Heart left ventricle (tissue), 16 donors: Measurements from ENCODE around the gene APOA5. TPM values are rescaled to one million over a fixed set of nuclear protein-coding genes. Genes with fewer than 3 reads are reported as not detected.

Experiments used
- ATAC-seq, 4 donors: fragments of 200-7000 bp; cut with Tn5 transposase; one replicate each; pipeline ENCODE4 v1.9.1; 2020 to 2022; ENCODE audit warnings: moderate library complexity in 4 of 4, mild to moderate bottlenecking in 3 of 4, moderate number of reproducible peaks in 1 of 4
- DNase-seq, 5 donors: peaks; one replicate each; pipeline ENCODE4 v3.0.0-alpha.2; 2020
- H3K27ac ChIP-seq, 12 donors: fragments of 200-600 bp; sonication (generic) in 4 of 12; one replicate each; pipeline versions ENCODE4 v1.5.0 to v1.8.0; 2016 to 2022; ENCODE audit warnings: mild to moderate bottlenecking in 2 of 12
- H3K27me3 ChIP-seq, 9 donors: fragments of 200-600 bp; sonication (generic) in 2 of 9; one replicate each; pipeline versions ENCODE4 v1.5.1 to v1.8.0; 2016 to 2022; ENCODE audit warnings: mild to moderate bottlenecking in 3 of 9
- H3K36me3 ChIP-seq, 9 donors: fragments of 200-600 bp; sonication (generic) in 2 of 9; one replicate each; pipeline versions ENCODE4 v1.5.0 to v1.8.0; 2018 to 2022; ENCODE audit warnings: mild to moderate bottlenecking in 2 of 9
- H3K4me1 ChIP-seq, 12 donors: fragments of 200-600 bp; sonication (generic) in 4 of 12; one replicate each; pipeline versions ENCODE4 v1.5.0 to v1.8.0; 2016 to 2022; ENCODE audit warnings: mild to moderate bottlenecking in 3 of 12
- H3K4me3 ChIP-seq, 12 donors: fragments of 200-600 bp; sonication (generic) in 4 of 12; one replicate each; pipeline versions ENCODE4 v1.5.0 to v1.8.0; 2017 to 2022; ENCODE audit warnings: mild to moderate bottlenecking in 9 of 12, moderate library complexity in 4 of 12
- H3K9me3 ChIP-seq, 12 donors: fragments of 200-600 bp; sonication (generic) in 4 of 12; one replicate each; pipeline versions ENCODE4 v1.5.0 to v1.8.0; 2016 to 2022; ENCODE audit warnings: mild to moderate bottlenecking in 1 of 12
- CTCF ChIP-seq, 12 donors: fragments of 200-600 bp; sonication (generic) in 4 of 12; IDR thresholded peaks; one replicate each; pipeline versions ENCODE4 v1.5.0 to v1.8.0; 2018 to 2022; ENCODE audit warnings: antibody characterized with exemption in 12 of 12, mild to moderate bottlenecking in 5 of 12
- POLR2A ChIP-seq, 2 donors: fragments of 450-650 bp; IDR thresholded peaks; one replicate each; pipeline ENCODE4 v1.6.1; 2017; ENCODE audit warnings: antibody characterized with exemption in 2 of 2, mild to moderate bottlenecking in 2 of 2, moderate library complexity in 2 of 2
- WGBS, 4 donors: extraction: QIAGEN DNeasy Blood & Tissue Kit in 2 of 4; methylation state at CpG; one replicate each; pipeline versions ENCODE4 v1.1.5 to v1.1.7; 2013 to 2018; 5-methylcytosine and 5-hydroxymethylcytosine counted together
- intact Hi-C, 10 donors: fragments of 100-400 bp; cut with DNase I; formaldehyde crosslinking; loops; one replicate each; pipeline versions ENCODE4 v1.11.1 to v1.14.2; 2022
- polyA plus RNA-seq, 2 donors: library from polyadenylated mRNA; stranded (reverse); fragments of 200-250 nt; gene quantifications; one replicate each; pipeline ENCODE4 v1.2.3, GENCODE V29; 2013
- total RNA-seq, 9 donors: library from RNA; depleted of rRNA in 2 of 9; stranded (reverse); fragments of >200 nt in 2 of 9; fragmentation: NEBNext Ultra II Directional in 3 of 9; extraction: Animal tissue kit (Norgen Biotek cat#: 25700) in 3 of 9; gene quantifications; one replicate each; pipeline versions ENCODE4 v1.1.0 to v1.2.4, GENCODE V29; 2016 to 2023
- donor health status: ischemic (EF 13 %, LVEDD 7.1; RV severe dilation, severe dysfunction).
- donor health status: healthy with polysubstance abuse.
- donor health status: DM: no; HTN: yes; CAD: no.
- donor health status: DM: no; HTN: no; CAD: no.
- donor health status: ischemic (EF 25% LVEDD 6.9; RV normal size, moderate dysfunction).
- donor health status: ischemic (EF 25% LVEDD 5.7; RV mildly dilated, moderate dysfunction).
- donor health status: healthy.
- donor health status: DM: yes; HTN: yes; CAD: no.
- donor health status: ischemic (EF 35%, LVEDD 5.7; RV mildly dilated, moderate dysfunction).
- donor health status: nonischemic (EF 11% LVEDD 7.7; RV severe dilation, severe dysfunction).
- donor health status: DM: yes; HTN: yes; CAD: no.
- donor health status: PGD.
- donor health status: ischemic (EF 29% LVEDD 5.4; RV normal size, mild dysfunction).
- donor health status: nonischemic (EF 23%, LVEDD 6.1; RV moderate dilation, normal function).

Gene APOA5
- total and polyA plus RNA-seq, 11 donors, result not detected

- intact Hi-C loops, result loop anchor here in 4 of 10 donors (10.0 kb wide), 2 partner anchors 78 to 428 kb away; no protein-coding TSS in a partner anchor
- Histone ChIP-seq H3K4me3 (no peak overlapping the region), H3K36me3 (no peaks in the 10 kb centered on the region), H3K4me1 (peaks cover 0 to 15% (median 2%) of the 10 kb centered on the region in 12 donors), H3K9me3 (no peaks in the 10 kb centered on the region), H3K27ac (no peak overlapping the region), H3K27me3 (no peaks in the 10 kb centered on the region)
- TF ChIP-seq POLR2A (IDR thresholded peaks at IDR 0.05) (no peak), CTCF (IDR thresholded peaks at IDR 0.05) (no peak)
- 87 to 96% (median 92%) methylated on average over 1 of the region's 1 CpG for WGBS, 4 donors
- DNase-seq (no peak), ATAC-seq (no peak)
Observed at GRCh38 chr11:116796548-116796947, 4.9 kb upstream of the APOA5 start.

- WGBS, 4 donors, result 78 to 89% (median 82%) methylated on average over 2 of the region's 2 CpGs
- Histone ChIP-seq H3K36me3 (no peaks in the 10 kb centered on the region), H3K27ac (no peak overlapping the region), H3K27me3 (no peaks in the 10 kb centered on the region), H3K9me3 (no peaks in the 10 kb centered on the region), H3K4me1 (peaks cover 0 to 22% (median 6%) of the 10 kb centered on the region in 12 donors), H3K4me3 (no peak overlapping the region)
- DNase-seq (no peak), ATAC-seq (no peak)
- TF ChIP-seq CTCF (IDR thresholded peaks at IDR 0.05), result no peak
- TF ChIP-seq POLR2A (IDR thresholded peaks at IDR 0.05), result no peak
- intact Hi-C loops, result loop anchor here in 7 of 10 donors (2.0 to 10.0 kb wide), 8 partner anchors 37 to 432 kb away; partner anchors contain the start of gene APOA1 (in 3 of the 7)
Observed at GRCh38 chr11:116794851-116795250, 3.2 kb upstream of the APOA5 start.

GRCh38 chr11:116793772-116794097 is 2.1 kb upstream of the APOA5 start:
- Histone ChIP-seq H3K36me3 (no peaks in the 10 kb centered on the region), H3K4me1 (peaks cover 0 to 20% (median 6%) of the 10 kb centered on the region in 12 donors), H3K9me3 (no peaks in the 10 kb centered on the region), H3K4me3 (no peak overlapping the region), H3K27ac (no peak overlapping the region), H3K27me3 (no peaks in the 10 kb centered on the region)
- intact Hi-C loops, result loop anchor here in 8 of 10 donors (2.0 to 10.0 kb wide), 9 partner anchors 39 to 434 kb away; partner anchors contain the start of gene APOA1 (in 3 of the 8)
- ATAC-seq (no peak), DNase-seq (no peak)
- TF ChIP-seq POLR2A (IDR thresholded peaks at IDR 0.05) (no peak), CTCF (IDR thresholded peaks at IDR 0.05) (no peak)
- WGBS, 4 donors, result 97 to 100% (median 99%) methylated on average over 1 of the region's 1 CpG

GRCh38 chr11:116792869-116793771 is 1.4 kb upstream of the APOA5 start:
- ATAC-seq (no peak), DNase-seq (no peak)
- H3K9me3 ChIP-seq, result no peaks in the 10 kb centered on the region
- TF ChIP-seq CTCF (IDR thresholded peaks at IDR 0.05) (no peak), POLR2A (IDR thresholded peaks at IDR 0.05) (no peak)
- no peaks in the 10 kb centered on the region for H3K27me3 ChIP-seq
- no peaks in the 10 kb centered on the region for H3K36me3 ChIP-seq
- no peak overlapping the region for H3K4me3 ChIP-seq
- peaks cover 0 to 23% (median 7%) of the 10 kb centered on the region in 12 donors for H3K4me1 ChIP-seq
- H3K27ac ChIP-seq, result no peak overlapping the region
- intact Hi-C loops, result loop anchor here in 8 of 10 donors (2.0 to 10.0 kb wide), 9 partner anchors 39 to 434 kb away; partner anchors contain the start of gene APOA1 (in 3 of the 8)
- whole genome bisulfite sequencing, 4 donors, result 71 to 86% (median 79%) methylated on average over 8 of the region's 8 CpGs
